Stimulated activated CD8-positive, alpha-beta memory T cell treated with anti-CD3 and anti-CD28 coated beads, Interleukin-15, amount 100 ng/mL, for 4 hours (primary cell): ENCODE measurements around the gene PC.

ENCODE experiments used
- DNase-seq, 2 donors: peaks; one replicate each; pipeline ENCODE4 v3.0.0-alpha.2; 2020; ENCODE audit warnings: low read depth in 2 of 2

PC gene

DNA sequence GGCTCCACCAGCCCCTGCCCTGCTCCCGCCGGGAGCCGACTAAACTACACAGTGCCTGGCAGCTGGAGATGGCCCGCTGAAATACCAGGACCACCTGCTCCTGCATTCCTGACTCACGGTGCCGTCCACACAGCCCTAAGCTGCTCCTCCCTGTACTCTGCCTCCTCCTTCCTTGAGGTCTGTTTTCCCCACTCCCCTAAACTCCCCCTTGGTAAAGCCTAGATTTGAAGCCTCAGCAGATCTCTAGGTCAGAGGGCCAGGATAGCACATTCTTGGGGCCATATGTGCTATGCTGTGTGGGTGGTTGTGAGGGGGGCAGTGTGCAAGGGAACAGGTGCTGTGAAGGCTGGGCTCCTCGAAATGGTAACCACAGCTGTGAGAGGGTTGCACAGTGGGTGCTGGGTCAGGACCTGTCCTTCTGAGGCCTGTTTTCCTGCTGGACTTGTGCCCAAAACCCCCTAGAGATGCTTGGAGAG is 91.6 kb downstream of the PC start:
- no peak for DNase-seq

DNA sequence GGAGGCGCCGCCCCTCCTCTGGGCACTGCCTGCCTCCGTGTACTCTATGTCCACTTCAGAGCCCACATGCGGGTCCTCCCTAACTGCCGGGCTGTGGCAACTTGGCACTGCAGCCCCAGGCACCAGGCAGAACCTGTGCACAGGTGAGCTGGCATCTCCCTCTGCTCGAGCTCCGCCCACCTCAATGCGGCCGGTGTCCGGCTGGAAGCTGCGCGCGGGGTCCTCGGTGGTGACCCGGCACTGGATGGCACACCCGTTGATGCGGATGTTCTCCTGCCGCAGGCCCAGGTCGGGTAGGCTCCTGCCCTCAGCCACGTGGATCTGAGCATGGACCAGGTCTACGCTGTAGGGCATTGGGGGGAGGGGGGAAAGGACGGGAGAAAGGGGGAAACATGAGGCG is 92.2 kb downstream of the PC start:
- DNase-seq = no peak

DNA sequence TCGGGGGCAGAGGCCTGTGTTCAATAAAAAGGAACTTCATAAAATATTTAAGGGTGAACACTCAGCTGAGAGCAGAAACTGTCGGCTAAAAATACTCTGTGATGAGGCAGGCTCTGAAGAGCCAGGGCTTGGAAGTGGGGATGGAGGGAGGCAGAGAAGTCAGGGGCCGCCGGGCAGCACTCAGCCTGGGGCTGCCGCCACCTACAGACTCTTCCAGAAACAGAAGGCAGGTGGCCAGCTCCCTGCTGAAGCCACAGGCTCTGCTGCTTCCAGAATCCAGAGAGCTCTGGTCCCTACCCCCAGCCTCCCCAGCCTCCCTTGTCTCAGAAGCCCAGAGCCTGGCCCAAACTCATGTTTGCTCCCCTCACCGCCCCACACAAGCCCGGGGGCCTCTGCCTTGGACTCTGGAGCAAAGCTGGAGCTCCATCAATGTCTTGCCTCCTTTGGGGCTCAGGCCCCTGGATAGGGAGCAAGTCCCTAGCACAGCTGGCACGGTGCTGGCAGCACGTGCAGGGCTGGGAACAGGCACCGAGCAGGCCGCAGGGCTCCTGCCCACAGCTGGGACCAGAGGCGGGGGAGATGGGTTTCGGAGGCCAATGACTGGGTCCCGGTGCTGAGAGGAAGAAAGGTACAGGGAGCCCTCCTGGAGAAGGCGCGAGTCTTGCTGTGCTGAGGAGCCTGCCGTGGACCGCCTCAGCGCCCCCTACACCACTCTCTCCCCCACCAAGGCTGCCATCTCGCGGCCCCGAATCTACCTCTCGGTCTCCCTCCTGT is 93.1 kb downstream of the PC start:
- DNase-seq = no peak

DNA sequence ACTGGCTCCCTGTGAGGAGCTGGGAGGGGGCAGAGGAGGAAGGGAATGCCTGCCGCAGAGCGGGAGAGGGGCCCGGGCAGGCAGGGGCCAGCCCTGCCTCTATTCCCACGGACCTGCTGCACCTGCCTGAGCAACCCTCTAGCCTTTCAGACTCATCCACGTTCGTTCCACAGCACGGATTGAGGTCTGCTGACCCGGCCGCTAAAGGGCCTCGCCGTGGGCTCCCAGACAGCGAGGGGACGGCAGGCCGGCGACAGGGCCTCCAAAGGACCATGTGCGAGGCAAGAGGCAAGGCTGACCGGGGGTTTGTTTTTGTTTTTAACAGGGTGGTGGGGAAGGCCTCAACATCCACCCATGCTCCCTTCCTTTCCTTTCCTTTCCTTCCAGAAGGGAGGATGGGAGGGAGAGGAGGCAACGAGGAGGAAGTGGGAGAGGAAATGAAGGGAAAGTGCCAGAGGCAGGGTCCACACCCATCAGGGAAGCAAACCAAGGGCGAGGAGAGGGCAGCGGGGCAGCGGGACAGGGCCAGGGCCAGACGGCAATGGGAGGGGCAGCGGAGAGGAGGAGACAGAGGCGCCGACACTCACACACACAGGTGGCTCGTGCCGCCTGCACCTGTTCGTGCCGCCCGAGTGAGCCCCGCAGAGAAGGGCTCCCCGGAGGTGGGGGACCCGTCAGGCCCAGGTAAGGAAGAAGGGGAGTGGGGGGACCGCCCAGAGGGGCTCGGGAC is 93.8 kb downstream of the PC start:
- no peak for DNase-seq

DNA sequence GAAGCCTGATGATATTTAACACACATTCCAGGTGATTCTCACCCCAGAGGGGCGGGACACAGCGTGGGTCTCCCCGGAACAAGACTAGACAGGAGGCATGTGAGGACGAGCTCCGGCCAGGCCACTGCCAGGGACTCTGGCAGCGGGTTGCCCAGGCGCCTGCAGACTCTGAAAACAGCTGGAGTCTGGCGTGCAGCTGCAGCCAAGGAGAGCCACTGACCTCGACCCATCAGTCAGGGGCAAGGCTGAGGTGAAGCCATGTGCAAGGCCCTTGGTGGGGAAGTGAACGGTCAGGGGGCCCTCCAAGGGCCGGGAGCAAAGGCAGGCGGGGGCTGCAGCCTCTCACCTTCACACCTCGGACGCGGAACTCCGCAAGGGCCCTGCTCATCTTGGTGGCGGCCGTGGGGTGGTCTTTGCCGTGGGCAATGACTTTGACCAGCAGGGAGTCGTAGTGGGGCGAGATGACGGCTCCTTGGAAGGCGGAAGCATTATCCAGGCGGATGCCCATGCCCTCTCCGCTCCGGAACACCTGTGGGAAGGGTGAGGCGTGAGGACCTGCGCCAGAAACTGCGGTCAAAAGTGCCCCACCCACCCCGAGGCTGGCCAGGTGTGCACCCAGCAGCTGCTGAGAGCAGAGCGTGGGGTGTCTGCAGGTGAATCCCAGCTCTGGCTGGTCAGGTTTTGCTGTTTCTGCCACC is 94.6 kb downstream of the PC start:
- no peak for DNase-seq

DNA sequence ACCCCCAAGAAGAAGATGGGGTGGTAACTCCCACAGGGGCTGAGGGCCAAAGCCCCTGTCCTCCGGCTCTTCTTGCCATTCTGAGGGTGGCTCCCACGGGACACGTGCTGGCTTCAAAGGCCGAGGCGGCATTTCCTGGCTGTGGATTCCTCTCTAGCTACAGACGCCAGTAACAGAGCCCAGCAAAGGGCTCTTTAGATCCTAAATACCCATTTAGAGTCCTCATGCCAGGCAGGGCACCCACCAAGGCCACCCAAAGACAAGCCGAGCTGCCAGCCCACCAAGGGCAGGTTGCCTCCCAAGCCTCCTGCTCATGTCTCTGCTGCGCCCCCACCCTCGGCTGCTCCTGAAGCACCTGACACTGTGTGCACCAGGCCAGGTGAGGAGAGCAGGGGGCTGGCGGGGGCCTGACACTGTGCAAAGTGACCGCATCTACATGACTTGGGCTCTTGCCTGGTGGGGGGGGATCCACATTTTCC is 95.6 kb downstream of the PC start:
- DNase-seq = no peak

DNA sequence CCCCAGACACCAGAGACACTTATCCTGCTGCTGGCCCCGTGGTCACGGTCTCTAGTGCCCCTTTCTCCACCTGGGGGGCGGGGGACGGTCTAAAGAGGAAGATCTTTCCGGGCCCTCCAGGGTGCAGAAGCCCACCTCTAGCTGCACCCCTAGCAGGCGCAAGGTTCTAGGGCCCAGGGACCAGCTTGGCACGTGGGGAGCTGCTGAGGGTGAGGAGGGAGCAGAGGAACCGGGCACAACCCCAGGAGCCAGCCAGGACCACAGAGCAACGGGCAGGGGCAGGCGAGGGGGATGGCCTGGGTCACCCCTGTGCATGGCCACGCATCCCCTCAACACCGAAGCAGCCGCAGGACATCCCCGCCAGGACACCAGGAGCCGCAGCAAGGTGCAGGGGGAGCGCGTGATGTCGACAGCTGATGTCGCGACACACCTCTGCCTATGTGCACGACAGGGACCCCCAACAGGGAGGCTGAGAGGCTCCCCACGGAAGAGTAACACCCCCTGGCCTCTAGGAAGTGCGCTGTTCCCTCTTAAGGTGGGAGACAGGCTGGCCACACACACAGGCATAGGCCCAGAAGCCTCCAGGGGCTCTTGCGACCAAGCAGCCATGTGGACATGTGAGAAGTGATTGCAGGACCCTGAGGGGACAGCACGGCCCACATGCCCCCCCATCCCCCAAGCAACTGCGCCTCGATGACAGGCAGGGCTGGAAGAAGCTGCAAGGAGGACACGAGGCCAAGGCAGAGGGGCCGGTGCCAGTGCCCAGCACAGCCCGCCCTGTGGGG is 96.2 kb downstream of the PC start:
- no peak for DNase-seq

DNA sequence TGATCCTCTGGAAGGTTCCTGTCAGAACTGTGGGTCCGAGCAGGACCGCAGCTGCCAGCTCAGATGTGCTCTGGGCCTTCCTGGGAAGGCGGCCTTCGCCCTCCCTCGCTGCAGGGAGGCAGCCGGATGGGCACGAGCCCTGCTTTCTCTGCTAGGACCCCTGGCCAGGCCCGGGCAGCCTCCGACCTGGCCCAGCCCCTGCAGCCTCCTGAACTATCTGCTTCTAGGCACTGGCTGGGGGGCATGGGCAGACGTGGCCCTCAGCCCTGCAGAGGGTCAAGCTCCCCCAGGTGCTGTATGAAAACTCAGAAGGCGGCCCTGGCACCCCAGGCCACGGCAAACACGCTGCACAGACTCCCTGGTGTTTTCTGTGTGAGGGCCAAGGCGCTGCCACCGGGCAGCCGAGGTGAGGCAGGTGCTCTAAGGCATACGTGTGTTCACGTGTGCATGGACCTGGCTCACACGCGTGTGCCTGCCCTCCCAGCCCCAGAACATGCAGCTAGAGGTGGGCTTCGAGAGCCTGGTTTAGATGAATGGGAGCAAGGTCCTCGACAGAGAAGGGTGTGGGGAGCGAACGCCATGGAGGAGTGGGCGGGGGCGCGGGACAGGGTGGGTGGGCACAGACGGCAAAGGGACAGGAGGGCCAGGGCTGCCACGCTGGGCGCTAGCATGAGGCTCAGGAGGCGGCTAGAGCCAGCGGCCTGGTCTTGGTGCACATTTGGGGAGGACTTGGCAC is 97.0 kb downstream of the PC start:
- DNase-seq = no peak

DNA sequence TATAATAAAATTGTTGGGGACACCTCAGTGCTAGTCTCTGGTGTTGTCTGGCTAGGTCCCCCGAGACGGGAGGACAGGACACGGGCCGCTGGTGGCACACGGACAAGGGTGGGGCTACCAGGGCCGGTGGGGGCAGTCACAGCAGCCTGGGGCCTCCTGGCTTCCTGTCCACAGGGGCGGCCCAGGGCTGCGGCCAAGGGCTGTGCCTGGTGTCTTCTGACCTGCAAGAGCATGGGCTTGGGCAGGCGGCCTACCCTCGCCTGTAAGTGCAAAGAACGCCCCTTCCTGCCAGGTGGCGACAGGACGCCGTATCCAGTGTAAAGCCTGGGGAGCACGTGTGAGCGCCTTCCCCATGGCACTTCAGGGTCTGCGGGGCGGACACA is 97.7 kb downstream of the PC start:
- DNase-seq = no peak

DNA sequence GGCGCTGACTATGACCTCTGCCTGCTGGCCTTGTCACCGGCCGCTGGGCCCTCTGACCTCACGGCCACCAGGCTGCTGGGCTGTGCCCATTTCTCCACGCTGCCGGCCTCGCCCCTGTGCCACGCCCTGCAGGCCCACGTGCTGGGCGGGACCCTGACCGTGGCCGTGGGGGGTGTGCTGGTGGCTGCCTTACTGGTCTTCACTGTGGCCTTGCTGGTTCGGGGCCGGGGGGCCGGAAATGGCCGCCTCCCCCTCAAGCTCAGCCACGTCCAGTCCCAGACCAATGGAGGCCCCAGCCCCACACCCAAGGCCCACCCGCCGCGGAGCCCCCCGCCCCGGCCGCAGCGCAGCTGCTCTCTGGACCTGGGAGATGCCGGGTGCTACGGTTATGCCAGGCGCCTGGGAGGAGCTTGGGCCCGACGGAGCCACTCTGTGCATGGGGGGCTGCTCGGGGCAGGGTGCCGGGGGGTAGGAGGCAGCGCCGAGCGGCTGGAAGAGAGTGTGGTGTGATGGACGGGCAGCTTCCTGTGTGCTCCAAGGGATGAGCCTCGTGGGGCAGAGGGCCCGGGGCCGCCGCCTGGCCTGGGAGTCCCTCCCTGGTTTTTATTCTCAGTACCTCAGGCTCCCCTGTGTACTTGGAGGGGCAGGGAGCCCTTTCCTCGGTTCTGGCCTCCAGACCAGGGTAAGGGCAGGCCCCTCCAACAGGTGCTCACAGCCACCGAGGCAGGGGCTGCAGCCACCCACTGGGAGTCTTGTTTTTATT is 98.3 kb downstream of the PC start:
- no peak for DNase-seq

DNA sequence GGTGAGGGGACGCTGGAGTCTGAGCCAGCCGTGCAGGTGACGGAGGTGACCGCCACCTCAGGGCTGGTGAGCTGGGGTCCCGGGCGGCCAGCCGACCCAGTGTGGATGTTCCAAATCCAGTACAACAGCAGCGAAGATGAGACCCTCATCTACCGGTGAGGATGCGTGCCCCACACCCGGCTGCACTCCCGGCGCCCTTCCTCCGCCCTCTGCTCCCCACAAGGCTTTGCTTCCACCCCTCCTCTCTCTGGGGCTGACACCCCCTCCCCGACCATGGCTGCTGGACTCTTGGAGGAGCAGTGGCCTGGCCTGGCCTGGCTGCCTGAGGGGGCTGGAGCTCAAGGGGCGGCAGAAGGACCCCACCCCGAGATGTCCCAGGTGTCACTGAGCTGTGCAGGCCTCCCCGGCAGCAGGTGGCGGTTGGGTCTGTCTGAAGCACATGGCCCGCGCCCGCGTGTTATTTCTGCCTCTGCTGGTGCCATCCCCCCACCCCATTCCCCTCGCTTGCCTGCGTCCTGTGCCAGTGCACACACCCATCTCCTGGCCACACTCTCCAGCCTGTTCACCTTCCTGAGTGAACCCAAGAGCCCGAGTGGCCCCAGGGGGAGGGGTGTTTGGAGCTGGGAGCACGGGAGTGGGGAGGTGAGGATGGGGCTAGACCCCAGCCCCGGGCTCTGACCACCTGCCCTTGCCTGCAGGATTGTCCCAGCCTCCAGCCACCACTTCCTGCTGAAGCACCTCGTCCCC is 99.1 kb downstream of the PC start:
- no peak for DNase-seq

DNA sequence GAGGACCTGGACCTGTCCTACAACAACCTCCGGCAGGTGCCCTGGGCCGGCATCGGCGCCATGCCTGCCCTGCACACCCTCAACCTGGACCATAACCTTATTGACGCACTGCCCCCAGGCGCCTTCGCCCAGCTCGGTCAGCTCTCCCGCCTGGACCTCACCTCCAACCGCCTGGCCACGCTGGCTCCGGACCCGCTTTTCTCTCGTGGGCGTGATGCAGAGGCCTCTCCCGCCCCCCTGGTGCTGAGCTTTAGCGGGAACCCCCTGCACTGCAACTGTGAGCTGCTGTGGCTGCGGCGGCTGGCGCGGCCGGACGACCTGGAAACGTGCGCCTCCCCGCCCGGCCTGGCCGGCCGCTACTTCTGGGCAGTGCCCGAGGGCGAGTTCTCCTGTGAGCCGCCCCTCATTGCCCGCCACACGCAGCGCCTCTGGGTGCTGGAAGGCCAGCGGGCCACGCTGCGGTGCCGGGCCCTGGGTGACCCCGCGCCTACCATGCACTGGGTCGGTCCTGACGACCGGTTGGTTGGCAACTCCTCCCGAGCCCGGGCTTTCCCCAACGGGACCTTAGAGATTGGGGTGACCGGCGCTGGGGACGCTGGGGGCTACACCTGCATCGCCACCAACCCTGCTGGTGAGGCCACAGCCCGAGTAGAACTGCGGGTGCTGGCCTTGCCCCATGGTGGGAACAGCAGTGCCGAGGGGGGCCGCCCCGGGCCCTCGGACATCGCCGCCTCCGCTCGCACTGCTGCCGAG is 99.8 kb downstream of the PC start:
- no peak for DNase-seq

DNA sequence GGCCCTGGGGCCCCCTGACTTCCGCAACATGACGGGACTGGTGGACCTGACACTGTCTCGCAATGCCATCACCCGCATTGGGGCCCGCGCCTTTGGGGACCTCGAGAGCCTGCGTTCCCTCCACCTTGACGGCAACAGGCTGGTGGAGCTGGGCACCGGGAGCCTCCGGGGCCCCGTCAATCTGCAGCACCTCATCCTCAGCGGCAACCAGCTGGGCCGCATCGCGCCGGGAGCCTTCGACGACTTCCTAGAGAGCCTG is 100.3 kb downstream of the PC start:
- no peak for DNase-seq

DNA sequence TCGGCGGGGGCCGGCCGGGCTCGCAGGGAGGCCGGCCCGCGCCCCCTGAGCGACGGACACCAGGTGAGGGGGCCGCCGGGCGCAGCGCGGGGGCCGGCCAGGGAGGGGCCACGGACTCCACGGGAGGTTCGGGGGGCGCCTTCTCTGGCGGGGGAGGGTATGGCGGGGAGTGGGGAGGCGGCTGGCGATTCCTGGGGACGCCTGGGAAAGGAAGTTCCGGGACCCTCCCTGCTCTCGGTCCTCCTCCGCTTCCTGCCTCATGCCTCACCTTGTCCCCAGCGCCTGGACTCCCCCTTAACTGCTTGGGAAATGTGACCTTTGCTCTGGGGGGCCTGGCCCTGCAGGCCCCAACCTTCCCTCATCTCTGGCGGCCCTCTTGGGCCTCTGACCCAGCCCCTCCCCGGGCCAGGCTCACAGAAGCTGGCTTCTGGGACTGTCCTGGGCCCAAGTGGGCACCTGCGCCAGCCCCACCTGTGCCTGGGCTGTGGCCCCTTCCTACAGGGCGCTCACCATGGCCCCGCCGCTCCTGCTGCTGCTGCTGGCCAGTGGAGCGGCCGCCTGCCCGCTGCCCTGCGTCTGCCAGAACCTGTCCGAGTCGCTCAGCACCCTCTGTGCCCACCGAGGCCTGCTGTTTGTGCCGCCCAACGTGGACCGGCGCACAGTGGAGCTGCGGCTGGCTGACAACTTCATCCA is 100.8 kb downstream of the PC start:
- no peak for DNase-seq

DNA sequence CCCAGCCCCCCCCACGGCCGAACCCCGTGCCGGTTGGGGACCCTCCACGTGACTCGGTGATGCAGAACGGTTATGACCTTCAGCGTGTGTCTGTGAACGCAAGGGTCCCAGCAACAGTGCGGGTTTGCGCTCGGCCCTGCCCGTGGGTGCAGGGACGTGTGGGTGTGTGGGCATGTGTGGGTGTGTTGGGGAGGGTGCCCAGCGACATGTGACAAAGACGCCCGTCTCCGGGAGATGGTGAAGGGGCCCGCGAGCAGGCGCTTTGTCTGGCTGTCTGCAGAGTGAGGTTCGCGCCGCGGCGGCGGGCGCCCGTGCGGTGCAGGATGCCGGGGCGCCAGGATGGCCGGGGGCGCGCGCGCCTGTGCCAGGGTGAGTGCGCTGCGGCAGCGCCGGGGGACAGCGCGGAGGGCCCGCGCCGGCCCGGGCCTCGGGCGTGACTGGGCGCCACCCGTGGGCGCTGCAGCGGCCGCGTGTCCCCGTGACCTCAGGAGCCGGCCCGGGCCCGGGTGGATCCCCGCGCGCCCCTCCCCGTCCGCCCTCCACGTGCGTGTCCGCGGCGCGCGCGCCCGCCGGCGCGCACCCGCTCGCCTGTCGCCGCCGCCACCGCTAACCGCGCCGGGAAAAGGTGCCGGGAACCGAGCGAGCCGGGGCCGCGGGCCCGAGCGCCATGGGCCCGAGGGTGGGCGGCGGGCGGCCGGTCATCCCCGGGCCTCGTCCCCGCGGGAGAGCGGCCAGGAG is 101.5 kb downstream of the PC start, which contains the start of gene LRFN4:
Gene LRFN4 (plus strand): TSS at position 569 of the 738 bp plus-strand sequence. CDS start 681 bp downstream, outside the sequence.
- DNase-seq = peak in 1 of 2 donors; percentile 54

DNA sequence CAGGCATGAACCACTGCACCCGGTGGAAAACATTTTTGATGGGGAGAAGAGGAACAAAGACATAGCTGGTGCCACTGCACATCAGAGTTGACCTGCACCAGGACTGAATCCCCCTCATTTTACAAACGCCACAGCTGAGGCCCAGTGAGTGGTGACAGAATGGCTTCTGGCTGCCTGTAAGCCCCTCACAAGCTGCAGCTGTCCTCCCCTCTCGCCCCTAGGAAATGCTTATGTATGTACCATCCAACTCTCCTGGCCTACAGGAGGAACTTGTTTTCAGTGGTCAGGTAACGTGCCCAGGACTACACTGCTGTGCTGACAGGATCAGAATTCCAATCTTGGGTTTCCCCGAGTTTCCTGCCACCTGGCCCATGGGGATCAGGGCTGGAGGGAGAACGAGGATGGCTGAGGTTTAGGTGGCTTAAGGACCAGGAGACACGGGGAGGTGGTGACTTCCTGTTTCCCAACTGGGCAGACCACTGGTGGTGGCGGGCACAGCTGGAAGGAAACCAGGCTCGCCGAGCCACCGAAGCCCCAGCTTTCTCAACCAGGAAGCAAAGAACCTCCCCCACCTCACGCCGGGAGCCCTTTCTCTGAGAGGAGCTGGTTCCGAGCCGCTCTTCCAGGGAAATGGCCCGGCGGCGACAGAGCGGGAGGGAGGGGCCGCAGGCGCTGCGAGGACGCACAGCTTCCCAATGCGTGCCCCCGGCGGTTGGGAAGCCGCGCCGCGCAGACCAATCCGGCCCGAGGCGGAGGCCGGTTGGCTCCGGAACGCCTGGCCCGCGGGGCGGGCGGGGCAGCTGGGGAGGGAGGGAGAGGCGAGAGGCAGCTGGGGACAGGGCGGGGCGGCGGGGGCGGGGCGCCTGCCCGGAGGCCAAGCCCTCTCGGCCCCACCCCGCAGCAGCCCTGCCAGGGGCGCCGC is 102.3 kb downstream of the PC start:
- DNase-seq = peak in 1 of 2 donors; percentile 63
